ENCODE results near the gene MINDY4. TPM values are rescaled to one million over a fixed set of nuclear protein-coding genes. Genes with fewer than 3 reads are reported as not detected.

Gene MINDY4
- total RNA-seq, 6 donors from 2014 or later, result 7.7 to 43.0 (median 19.4) TPM

DNA sequence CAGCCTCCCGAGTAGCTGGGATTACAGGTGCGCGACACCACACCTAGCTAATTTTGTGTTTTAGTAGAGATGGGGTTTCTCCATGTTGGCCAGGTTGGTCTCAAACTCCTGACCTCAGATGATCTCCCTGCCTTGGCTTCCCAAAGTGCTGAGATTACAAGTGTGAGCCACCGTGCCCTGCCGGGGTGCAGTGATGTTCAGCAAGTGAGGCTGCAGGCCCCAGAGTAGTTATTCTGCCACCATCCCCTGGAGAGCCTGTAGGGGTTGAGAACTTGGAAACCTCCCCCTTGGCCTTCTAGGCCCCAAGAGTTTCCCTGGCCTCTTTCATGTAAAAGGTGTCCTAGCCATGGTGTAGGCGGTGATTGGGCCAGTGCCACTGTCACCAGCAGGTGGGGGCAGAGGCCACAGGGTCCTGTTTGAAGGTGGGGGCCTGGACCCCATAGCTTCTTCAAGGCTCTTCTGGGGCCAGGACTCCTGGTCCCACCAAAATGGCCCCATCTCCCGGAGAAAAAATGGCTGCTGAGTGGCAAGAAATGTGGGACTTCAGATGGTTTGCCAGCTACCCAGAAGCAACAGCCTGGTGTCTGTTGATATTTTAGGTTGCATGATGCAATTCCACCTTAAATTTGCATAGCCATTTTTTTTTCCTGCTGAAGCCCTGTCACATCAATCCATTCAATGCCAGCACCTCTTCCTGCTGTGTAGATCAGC is 44.8 kb upstream of the MINDY4 start:
- Histone ChIP-seq H3K4me1 (no peaks in the 10 kb centered on the region), H3K9me3 (no peaks in the 10 kb centered on the region), H3K36me3 (no peaks in the 10 kb centered on the region), H3K4me3 (no peak overlapping the region), H3K27ac (no peak overlapping the region), H3K27me3 (no peaks in the 10 kb centered on the region)
- no peak for DNase-seq
- TF ChIP-seq EP300 (IDR thresholded peaks at IDR 0.05) (no peak), POLR2AphosphoS5 (IDR thresholded peaks at IDR 0.05) (no peak), POLR2A (IDR thresholded peaks at IDR 0.05) (no peak)
- TF ChIP-seq, protein P1, sequence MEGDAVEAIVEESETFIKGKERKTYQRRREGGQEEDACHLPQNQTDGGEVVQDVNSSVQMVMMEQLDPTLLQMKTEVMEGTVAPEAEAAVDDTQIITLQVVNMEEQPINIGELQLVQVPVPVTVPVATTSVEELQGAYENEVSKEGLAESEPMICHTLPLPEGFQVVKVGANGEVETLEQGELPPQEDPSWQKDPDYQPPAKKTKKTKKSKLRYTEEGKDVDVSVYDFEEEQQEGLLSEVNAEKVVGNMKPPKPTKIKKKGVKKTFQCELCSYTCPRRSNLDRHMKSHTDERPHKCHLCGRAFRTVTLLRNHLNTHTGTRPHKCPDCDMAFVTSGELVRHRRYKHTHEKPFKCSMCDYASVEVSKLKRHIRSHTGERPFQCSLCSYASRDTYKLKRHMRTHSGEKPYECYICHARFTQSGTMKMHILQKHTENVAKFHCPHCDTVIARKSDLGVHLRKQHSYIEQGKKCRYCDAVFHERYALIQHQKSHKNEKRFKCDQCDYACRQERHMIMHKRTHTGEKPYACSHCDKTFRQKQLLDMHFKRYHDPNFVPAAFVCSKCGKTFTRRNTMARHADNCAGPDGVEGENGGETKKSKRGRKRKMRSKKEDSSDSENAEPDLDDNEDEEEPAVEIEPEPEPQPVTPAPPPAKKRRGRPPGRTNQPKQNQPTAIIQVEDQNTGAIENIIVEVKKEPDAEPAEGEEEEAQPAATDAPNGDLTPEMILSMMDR (IDR thresholded peaks at IDR 0.05), result no peak
- WGBS, 2 donors, result 94 to 100% methylated on average over 6 to 7 of the region's 7 CpGs
- ATAC-seq (ENCODE audit: low FRiP score in 2 of 2), result no peak

DNA sequence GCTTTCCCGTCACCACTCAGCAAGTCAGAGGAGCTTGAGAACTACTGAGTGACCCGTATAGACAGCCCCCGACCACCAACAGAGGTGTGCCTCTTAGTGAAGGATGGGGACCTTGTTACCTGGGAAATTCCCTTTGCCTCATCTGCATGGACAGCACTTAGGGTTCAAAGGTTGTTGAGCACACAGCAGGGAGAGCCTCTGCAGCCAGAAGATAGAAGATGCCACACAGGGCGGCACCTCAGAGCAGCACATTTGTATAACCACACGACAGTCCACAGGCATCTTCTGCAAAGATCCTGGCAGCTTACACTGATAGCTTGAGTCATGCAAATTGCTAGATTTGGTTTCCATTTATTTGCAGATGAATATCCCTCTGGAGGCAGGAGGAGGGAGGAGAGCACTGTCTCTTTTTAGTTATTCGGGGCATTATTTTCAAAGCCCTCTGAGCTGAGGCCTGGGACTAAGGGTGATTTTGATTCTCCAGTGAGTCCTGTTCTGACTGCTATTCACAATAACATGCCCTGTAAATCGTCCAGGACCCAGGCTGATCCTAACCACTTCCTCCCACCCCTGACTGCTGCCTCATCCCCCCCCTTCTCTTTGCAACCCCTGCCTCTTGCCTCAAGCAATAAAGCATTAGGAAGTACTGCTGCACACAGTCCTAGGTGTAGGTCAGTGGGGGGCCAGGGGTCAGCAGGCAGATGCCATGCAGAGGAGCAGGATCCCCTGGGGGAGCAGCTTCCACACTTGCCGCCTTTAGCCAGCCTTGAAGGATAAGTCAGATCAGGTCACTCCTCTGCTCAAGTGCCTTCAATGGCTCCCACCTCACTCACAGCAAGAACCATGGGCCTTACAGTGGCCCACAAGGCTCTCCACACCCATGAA is 43.9 kb upstream of the MINDY4 start:
- DNase-seq (no peak), ATAC-seq (ENCODE audit: low FRiP score in 2 of 2) (peak in 1 of 2 donors; percentile 15)
- no peak overlapping the region for H3K27ac ChIP-seq
- no peaks in the 10 kb centered on the region for H3K27me3 ChIP-seq
- H3K4me1 ChIP-seq, result no peaks in the 10 kb centered on the region
- H3K36me3 ChIP-seq, result no peaks in the 10 kb centered on the region
- H3K9me3 ChIP-seq, result no peaks in the 10 kb centered on the region
- 67 to 70% methylated on average over 7 to 8 of the region's 8 CpGs for WGBS, 2 donors
- TF ChIP-seq POLR2A (IDR thresholded peaks at IDR 0.05) (no peak), EP300 (IDR thresholded peaks at IDR 0.05) (no peak), POLR2AphosphoS5 (IDR thresholded peaks at IDR 0.05) (no peak)
- TF ChIP-seq, protein P1 (IDR thresholded peaks at IDR 0.05), result no peak
- no peak overlapping the region for H3K4me3 ChIP-seq

DNA sequence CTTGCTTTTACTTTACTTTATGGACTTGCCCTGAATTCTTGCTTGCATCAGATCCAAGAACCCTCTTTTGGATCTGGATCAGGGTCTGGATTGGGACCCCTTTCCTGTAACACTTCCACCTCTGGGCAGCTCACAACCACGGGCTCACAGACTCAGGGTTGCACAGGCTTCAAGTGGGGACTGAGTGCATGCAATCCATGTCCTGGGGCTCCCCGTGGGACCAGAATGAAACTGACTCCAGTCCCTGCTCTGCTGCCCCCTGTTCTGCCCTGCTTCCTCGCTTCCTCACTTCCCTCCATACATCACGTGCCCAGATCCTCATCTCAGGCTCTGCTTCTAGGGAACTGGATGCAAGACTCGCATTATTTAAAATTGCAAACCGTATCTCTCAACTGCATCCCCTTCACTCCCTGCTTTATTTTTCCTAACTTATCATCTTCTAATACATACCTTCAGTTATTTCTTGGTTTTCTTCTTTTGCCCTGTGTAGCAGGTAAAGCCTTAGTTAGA is 42.6 kb upstream of the MINDY4 start:
- DNase-seq (no peak), ATAC-seq (ENCODE audit: low FRiP score in 2 of 2) (no peak)
- TF ChIP-seq POLR2A (IDR thresholded peaks at IDR 0.05), result no peak
- no peak for TF ChIP-seq EP300 (IDR thresholded peaks at IDR 0.05)
- no peak for TF ChIP-seq POLR2AphosphoS5 (IDR thresholded peaks at IDR 0.05)
- TF ChIP-seq, protein P1 (IDR thresholded peaks at IDR 0.05), result no peak

DNA sequence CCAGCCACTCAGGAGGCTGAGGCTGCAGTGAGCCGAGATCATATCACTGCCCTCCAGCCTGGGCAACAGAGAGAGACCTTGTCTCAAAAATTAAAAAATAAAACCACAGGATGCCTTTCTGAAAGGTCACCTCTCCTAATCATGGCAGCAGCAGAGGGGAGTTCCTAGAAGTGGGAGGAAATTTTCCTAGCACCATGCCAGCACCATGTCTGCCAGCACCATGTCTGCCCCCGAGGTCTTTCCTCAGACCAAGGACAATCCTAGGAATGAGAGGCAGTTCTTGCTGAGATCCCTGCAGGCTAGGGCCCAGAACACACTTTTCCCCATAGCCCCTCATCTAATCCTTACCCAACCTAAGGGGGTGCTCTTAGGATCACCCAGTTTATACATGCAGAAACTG is 41.6 kb upstream of the MINDY4 start:
- H3K27ac ChIP-seq, result no peak overlapping the region
- H3K27me3 ChIP-seq, result no peaks in the 10 kb centered on the region
- H3K9me3 ChIP-seq, result no peaks in the 10 kb centered on the region
- no peak for DNase-seq
- no peak overlapping the region for H3K4me3 ChIP-seq
- 63 to 83% methylated on average over 2 of the region's 2 CpGs for WGBS, 2 donors
- no peaks in the 10 kb centered on the region for H3K4me1 ChIP-seq
- H3K36me3 ChIP-seq, result no peaks in the 10 kb centered on the region
- no peak for ATAC-seq (ENCODE audit: low FRiP score in 2 of 2)
- no peak for TF ChIP-seq POLR2A (IDR thresholded peaks at IDR 0.05)
- no peak for TF ChIP-seq POLR2AphosphoS5 (IDR thresholded peaks at IDR 0.05)
- TF ChIP-seq EP300 (IDR thresholded peaks at IDR 0.05), result no peak
- TF ChIP-seq, protein P1 (IDR thresholded peaks at IDR 0.05), result no peak

More for the DNA sequence above, 42.6 kb upstream of the MINDY4 start:
- Histone ChIP-seq H3K4me3 (no peak overlapping the region), H3K36me3 (no peaks in the 10 kb centered on the region), H3K9me3 (no peaks in the 10 kb centered on the region), H3K4me1 (no peaks in the 10 kb centered on the region), H3K27ac (no peak overlapping the region), H3K27me3 (no peaks in the 10 kb centered on the region)
- 73 to 76% methylated on average over 6 of the region's 6 CpGs for WGBS, 2 donors
